HG03378 (cell line): ENCODE measurements around the gene KIAA0825.
"Not testable (repeated sequence)": the region's sequence is repeated elsewhere in the genome, so short reads cannot be mapped to it uniquely, and the experiment has no call there.

Source experiments
- ATAC-seq: cut with Tn5 transposase; IDR thresholded peaks from one replicate; pipeline ENCODE4 v1.9.1; 2021; ENCODE audit warnings: mild to moderate bottlenecking, moderate library complexity; ENCODE audit not compliant: unreplicated experiment

Gene KIAA0825

DNA sequence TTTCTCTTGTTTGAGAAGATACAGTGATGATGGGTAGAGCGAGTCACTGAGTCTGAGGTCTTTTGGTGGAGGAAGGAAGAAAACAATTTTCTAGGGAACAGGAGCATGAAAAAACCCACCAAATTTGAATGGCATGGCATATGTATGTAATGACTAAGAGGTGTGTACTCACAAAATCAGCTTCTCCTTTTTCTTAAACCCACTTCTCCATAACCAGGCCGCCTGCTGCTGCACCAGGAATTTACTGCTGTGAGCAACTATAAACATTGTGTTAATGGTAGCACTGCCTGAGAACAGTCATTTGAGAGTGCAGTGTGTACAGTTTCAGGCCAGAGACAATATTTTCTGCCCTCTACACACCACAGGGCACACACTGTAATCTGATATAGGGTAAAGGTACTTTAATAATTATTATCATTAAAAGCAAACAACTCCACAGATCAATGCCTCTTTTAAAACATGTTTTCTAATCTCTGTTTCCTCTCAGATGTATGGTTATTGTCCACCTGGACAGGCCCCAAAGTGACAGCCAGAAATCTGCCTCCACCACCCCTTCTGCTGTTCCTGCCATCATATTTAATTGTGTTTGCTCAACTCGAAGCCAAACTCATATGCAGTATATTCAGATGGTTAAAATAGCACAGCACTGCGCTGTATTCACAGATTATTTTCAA is 241.6 kb downstream of the KIAA0825 start:
- ATAC-seq: no peak

- no peak for ATAC-seq
These were observed 242.6 kb downstream of the KIAA0825 start for GRCh38 chr5:94375801-94376200.

DNA sequence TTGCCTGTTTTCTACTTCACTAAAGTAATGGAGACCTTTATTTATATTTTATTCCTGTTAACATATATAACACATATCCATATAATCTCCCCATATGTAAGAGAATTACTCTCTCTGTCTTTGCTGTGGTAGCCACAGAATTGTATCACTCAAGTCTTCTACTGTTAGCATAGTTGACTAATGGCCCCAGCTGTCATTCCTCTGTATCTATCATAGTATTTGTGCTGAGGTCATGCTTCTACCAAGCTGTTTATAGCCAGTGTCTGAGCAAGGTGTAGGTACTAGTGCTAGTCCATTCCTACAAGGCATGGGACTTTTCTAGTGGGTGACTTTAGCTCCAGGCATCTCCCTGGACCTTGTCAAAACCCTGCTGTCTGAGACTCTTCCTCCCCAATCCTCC is 244.1 kb downstream of the KIAA0825 start:
- no peak for ATAC-seq

DNA sequence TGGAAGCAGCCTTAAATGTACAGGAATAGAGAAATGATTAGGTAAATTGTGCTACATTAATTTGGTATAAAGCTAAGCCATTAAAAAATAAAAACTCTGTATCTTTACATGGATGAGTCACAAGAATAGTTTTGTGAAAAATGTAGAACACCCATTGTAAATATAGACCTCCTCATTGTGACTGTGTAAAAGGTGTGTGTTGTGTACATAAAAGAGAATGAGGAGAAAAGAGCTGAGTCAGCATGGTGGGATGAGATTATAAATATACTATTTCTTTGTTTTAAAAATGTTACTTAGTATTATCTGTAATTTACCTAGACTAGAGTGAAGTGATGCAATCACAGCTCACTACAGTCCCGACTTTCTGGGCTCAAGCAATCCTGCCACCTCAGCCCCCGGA is 250.5 kb downstream of the KIAA0825 start:
- ATAC-seq: no peak

DNA sequence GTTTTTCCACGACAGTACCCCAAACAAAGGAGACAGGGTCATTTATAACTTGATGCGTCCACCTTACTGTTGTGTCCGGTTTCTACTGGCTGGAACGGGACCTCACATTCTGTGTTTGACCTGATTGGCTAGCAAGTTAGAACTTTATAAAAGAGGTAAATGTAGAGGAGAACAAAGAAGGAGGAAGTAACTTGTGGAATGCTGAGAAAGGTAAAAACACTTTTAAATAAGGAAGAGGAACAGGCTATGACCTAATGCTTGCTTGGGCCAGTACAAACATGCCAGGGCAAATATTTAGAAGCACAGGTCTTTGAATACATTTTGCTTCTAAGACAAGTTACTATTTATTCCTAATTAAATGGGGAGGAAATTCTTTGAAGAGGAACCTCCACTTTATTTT is 251.6 kb downstream of the KIAA0825 start:
- ATAC-seq: no peak

GRCh38 chr5:94362857-94363256 is 255.5 kb downstream of the KIAA0825 start:
- ATAC-seq: no peak

GRCh38 chr5:94361832-94362796 is 256.3 kb downstream of the KIAA0825 start:
- no peak for ATAC-seq

DNA sequence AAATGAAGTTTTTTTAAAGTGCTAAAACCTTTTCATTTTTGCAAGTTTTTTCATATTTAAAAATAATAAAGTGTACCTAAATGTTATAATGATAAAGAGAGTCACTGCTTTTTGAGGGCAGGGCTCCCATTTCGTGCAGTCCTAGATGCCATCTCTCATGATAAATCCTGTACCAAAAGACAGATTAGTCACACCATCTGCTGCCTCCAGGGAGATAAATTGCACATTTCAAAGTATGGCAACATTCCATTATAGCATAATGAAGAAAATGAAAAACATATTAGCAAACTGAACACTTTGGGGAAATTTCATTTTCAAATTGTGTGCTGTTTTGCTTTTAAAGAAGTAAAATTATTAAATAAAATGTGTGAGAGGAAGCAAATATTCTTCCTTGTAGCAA is 257.2 kb downstream of the KIAA0825 start:
- ATAC-seq: no peak

- ATAC-seq: no peak
These were observed 257.8 kb downstream of the KIAA0825 start for GRCh38 chr5:94360382-94361130.

DNA sequence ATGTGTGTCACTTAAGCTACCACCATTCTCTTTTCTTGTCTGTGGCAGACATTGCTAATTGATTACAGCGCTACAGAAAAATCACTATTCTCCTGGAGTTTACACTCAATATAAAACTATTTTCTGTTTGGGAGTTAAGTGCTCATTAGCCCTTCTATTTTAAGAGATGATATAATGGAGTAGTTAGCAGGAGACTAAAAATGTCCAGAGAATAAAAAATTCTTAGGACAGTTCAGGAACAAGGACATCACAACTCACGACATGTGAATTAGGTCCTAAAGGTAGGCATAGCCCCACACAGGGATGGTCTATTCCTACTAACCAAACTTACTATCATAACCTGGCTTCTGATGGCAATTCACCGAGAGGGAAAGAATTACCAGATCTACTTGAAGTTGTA is 258.5 kb downstream of the KIAA0825 start:
- ATAC-seq: no peak

DNA sequence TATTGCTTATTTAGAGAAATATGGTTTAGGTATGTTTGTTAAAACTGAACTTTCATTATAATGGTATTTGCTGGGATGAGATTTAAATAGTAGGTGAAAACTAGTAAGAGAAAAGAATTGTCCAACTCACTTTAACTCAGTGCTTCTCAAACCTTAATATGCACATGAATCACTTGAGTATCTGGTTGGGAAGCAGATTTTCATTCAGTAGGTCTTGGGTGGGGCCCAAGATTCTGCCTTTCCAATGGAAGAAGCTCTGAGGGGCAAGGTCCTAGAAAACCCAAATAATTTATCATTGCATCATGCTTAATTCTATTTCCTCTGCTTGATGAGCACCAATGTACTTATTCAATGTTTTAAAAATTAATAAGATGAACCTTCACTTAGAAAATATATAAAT is 262.6 kb downstream of the KIAA0825 start:
- no peak for ATAC-seq

GRCh38 chr5:94354837-94355485 is 263.4 kb downstream of the KIAA0825 start:
- ATAC-seq: not testable (repeated sequence)

DNA sequence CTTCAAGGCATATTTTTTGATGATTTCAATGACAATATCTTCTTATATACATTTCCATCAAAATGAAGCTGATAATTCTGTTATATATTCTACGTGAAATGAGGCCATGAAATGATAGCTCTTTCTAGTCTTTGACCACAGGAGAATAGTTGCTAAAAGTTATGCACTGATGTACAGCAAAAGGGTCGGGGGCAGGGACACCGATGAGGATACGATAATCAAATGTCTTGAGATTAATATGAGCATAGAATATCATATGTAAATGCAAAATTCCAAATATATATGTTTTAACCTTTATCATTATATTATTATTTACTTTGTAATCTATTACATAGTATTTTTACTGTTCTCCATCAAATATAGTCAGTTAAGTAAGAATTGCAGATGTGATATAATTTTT is 264.8 kb downstream of the KIAA0825 start:
- no peak for ATAC-seq

GRCh38 chr5:94347130-94347529 is 271.3 kb downstream of the KIAA0825 start:
- ATAC-seq: no peak

DNA sequence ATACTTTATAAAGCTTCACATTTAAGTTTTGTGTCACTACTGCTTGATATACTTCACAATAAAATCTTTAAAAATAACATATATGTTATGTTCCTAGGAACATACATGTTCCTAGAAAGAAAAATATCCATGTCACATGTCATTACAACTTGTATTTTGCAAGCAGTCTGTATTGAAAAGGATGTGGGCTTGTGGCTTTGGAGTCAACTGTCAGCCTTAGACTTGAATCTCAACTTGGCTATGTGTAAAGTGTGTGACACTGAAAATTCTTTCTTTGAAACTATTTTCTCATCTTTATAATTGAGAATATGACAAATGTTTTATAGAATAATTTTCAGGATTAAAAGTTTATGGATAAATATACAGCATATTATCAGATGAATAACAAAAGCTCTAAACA is 273.1 kb downstream of the KIAA0825 start:
- ATAC-seq: no peak

GRCh38 chr5:94337617-94338016 is 280.8 kb downstream of the KIAA0825 start:
- ATAC-seq: no peak

- no peak for ATAC-seq
These were observed 282.5 kb downstream of the KIAA0825 start for GRCh38 chr5:94335936-94336335.

DNA sequence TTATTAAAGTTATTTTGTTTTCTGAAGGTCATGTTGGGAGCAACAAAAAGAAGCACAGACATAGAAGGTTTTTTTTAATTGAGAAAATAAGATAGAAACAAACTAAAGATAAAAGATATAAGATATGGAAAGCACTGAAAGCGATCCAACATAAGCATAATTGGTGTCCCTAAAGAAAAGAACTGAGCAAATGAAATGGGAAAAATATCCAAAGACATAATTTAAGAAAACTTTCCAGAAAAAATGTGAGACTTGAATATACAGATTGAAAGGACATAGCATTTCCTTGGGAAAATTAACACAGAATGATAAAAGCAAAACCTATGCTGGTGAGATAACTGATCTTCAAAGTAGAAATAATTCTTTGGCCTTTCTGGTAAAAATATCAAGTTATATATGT is 289.3 kb downstream of the KIAA0825 start:
- no peak for ATAC-seq

- no peak for ATAC-seq
These were observed 291.8 kb downstream of the KIAA0825 start for GRCh38 chr5:94326586-94326985.

GRCh38 chr5:94316916-94317838 is 301.2 kb downstream of the KIAA0825 start:
- ATAC-seq: no peak
